HCT116 (cell line): ENCODE results near the gene SH3BP5L. TPM values are rescaled to one million over a fixed set of nuclear protein-coding genes. Genes with fewer than 3 reads are reported as not detected.

Experiments used
- ATAC-seq: fragments of 200-7000 bp; cut with Tn5 transposase; 2 replicates; pipeline ENCODE4 v1.9.1; 2020; ENCODE audit warnings: mild to moderate bottlenecking, moderate library complexity
- BruUV-seq: library from RNA; stranded (reverse); fragments of 400-500 nt; replicated peaks from 2 replicates; lab custom pipeline; 2021; lab: Mats Ljungman, UMichigan
- CTCF ChIA-PET: fragments of 300-600 bp; sonication (Branson Sonifier 250); formaldehyde crosslinking; loops from one replicate; lab custom pipeline; 2021; ENCODE audit warnings: antibody characterized with exemption; lab: Charles Lee
- POLR2A ChIA-PET: fragments of 300-600, 350-600 bp; sonication (Branson Sonifier 250); formaldehyde crosslinking; loops from one replicate; lab custom pipeline; 2021; ENCODE audit warnings: antibody characterized with exemption; lab: Charles Lee
- RAD21 ChIA-PET, 2 experiments: fragments of 300-600 bp; sonication (Branson Sonifier 250); formaldehyde crosslinking; loops; one replicate each; lab custom pipeline; 2023; ENCODE audit warnings: low total read pairs in 2 of 2; ENCODE audit not compliant: uncharacterized antibody in 2 of 2, unreplicated experiment in 2 of 2, low non-redundant PET in 1 of 2; lab: Charles Lee
- DNase-seq: peaks from one replicate; pipeline ENCODE4 v3.0.0-alpha.2; 2010; ENCODE audit warnings: low read depth, low spot score
- H2AFZ ChIP-seq: fragments of 200-600 bp; shearing (Covaris generic), sonication (generic); 2 replicates; pipeline ENCODE4 v1.6.1; 2017; ENCODE audit warnings: low read depth, mixed run types, mixed read lengths, antibody characterized with exemption, low read length; ENCODE audit not compliant: poor library complexity, severe bottlenecking
- H3K27ac ChIP-seq: 2 replicates; pipeline ENCODE4 v1.5.1; 2012; ENCODE audit warnings: low read depth, low read length
- H3K27me3 ChIP-seq: fragments of 200-600 bp; sonication (generic); 2 replicates; pipeline ENCODE4 v1.6.1; 2016; ENCODE audit warnings: mixed run types, low read length, mixed read lengths; ENCODE audit not compliant: insufficient read depth
- H3K36me3 ChIP-seq, 2 experiments: fragments of 200-500 bp in 1 of 2; fragments of 200-600 bp in 1 of 2; sonication (Bioruptor generic) in 1 of 2; sonication (generic) in 1 of 2; 2 replicates each; pipeline versions ENCODE4 v1.5.1 to v1.6.1; 2014 to 2016; ENCODE audit warnings: low read length in 2 of 2, inconsistent platforms in 1 of 2, mixed read lengths in 1 of 2, mixed run types in 1 of 2; ENCODE audit not compliant: insufficient read depth in 2 of 2, control insufficient read depth in 1 of 2
- H3K4me1 ChIP-seq, 2 experiments: fragments of 200-600 bp in 1 of 2; sonication (generic) in 1 of 2; 2 replicates each; pipeline versions ENCODE4 v1.5.1 to v1.6.1; 2012 to 2017; ENCODE audit warnings: low read length in 2 of 2, inconsistent platforms in 1 of 2, mild to moderate bottlenecking in 1 of 2, mixed read lengths in 1 of 2, mixed run types in 1 of 2, moderate library complexity in 1 of 2; ENCODE audit not compliant: insufficient read depth in 2 of 2, control insufficient read depth in 1 of 2
- H3K4me2 ChIP-seq: fragments of 200-600 bp; sonication (generic); 2 replicates; pipeline ENCODE4 v1.6.1; 2017; ENCODE audit warnings: mixed run types, low read length, mixed read lengths
- H3K4me3 ChIP-seq, 2 experiments: fragments of 200-600 bp in 1 of 2; sonication (generic) in 1 of 2; replicated peaks in 1 of 2; 2 replicates each; pipeline ENCODE4 v1.5.1; 2011 to 2016; ENCODE audit warnings: low read length in 2 of 2, control low read depth in 1 of 2, low read depth in 1 of 2, mild to moderate bottlenecking in 1 of 2, mixed read lengths in 1 of 2, mixed run types in 1 of 2
- H3K79me2 ChIP-seq: fragments of 200-600 bp; sonication (generic); 2 replicates; pipeline ENCODE4 v1.6.1; 2017; ENCODE audit warnings: mild to moderate bottlenecking, mixed run types, low read length, moderate library complexity, mixed read lengths; ENCODE audit not compliant: insufficient read depth
- H3K9ac ChIP-seq: fragments of 200-600 bp; sonication (generic); 2 replicates; pipeline ENCODE4 v1.6.1; 2016; ENCODE audit warnings: low read length, mixed read lengths
- H3K9me2 ChIP-seq: fragments of 200-600 bp; sonication (generic), shearing (Covaris generic); 2 replicates; pipeline ENCODE4 v1.6.1; 2017; ENCODE audit warnings: mixed run types, mild to moderate bottlenecking, moderate library complexity; ENCODE audit not compliant: insufficient read depth
- H3K9me3 ChIP-seq, 2 experiments: fragments of 200-500 bp in 1 of 2; fragments of 200-600 bp in 1 of 2; sonication (Bioruptor generic) in 1 of 2; sonication (generic) in 1 of 2; 2 replicates each; pipeline ENCODE4 v1.6.1; 2014 to 2017; ENCODE audit warnings: low read length in 2 of 2, mixed read lengths in 2 of 2, inconsistent platforms in 1 of 2, low read depth in 1 of 2, mild to moderate bottlenecking in 1 of 2, mixed run types in 1 of 2, moderate library complexity in 1 of 2; ENCODE audit not compliant: control insufficient read depth in 1 of 2, insufficient read depth in 1 of 2
- H4K20me1 ChIP-seq: fragments of 200-600 bp; sonication (generic), shearing (Covaris generic); 2 replicates; pipeline ENCODE4 v1.6.1; 2017; ENCODE audit warnings: mixed run types, mild to moderate bottlenecking, moderate library complexity; ENCODE audit not compliant: insufficient read depth
- EGR1 ChIP-seq: IDR thresholded peaks from 2 replicates; pipeline ENCODE4 v1.6.1; 2012; ENCODE audit warnings: low read depth
- POLR2A ChIP-seq: IDR thresholded peaks from 2 replicates; pipeline ENCODE4 v1.7.0; 2011; ENCODE audit warnings: borderline replicate concordance; ENCODE audit not compliant: insufficient read depth, insufficient read length; ENCODE audit errors: extremely low read depth
- POLR2AphosphoS5 ChIP-seq: IDR thresholded peaks from 2 replicates; pipeline ENCODE4 v1.6.1; 2011; ENCODE audit warnings: mild to moderate bottlenecking, low read depth, low read length, moderate library complexity
- RAD21 ChIP-seq: IDR thresholded peaks from 2 replicates; pipeline ENCODE4 v1.6.1; 2012; ENCODE audit warnings: low read depth, mild to moderate bottlenecking
- SIN3A ChIP-seq: IDR thresholded peaks from 2 replicates; pipeline ENCODE4 v1.6.1; 2012; ENCODE audit warnings: low read depth
- YY1 ChIP-seq: IDR thresholded peaks from 2 replicates; pipeline ENCODE4 v1.6.1; 2011; ENCODE audit warnings: low read length, low read depth, moderate library complexity, mild to moderate bottlenecking; ENCODE audit not compliant: insufficient replicate concordance; ENCODE audit errors: extremely low read depth
- ZFX ChIP-seq: fragments of 450-650 bp; IDR thresholded peaks from 2 replicates; pipeline ENCODE4 v1.6.1; 2017
- intact Hi-C: fragments of 100-400 bp; cut with micrococcal nuclease; formaldehyde crosslinking; loops from 2 replicates; pipeline ENCODE4 v1.10.0; 2022
- total RNA-seq: library from RNA; stranded (reverse); gene quantifications from one replicate; pipeline ENCODE4 v1.2.1, GENCODE V29; 2021; ENCODE audit not compliant: unreplicated experiment
- TF ChIP-seq, protein P1 (sequence below), 3 experiments: fragments of 200-600 bp in 1 of 3; sonication (generic) in 1 of 3; IDR thresholded peaks in 2 of 3; conservative IDR thresholded peaks in 1 of 3; 2 replicates each; pipeline ENCODE4 v1.5.1; 2012 to 2017; ENCODE audit warnings: low read depth in 2 of 3, low read length in 2 of 3, antibody characterized with exemption in 1 of 3, borderline replicate concordance in 1 of 3, control low read depth in 1 of 3, mild to moderate bottlenecking in 1 of 3, mixed read lengths in 1 of 3, mixed run types in 1 of 3, moderate library complexity in 1 of 3; ENCODE audit not compliant: insufficient read depth in 1 of 3
- TF ChIP-seq, protein P2 (sequence below): IDR thresholded peaks from 2 replicates; pipeline ENCODE4 v1.6.1; 2012
- TF ChIP-seq, protein P3 (sequence below): IDR thresholded peaks from 2 replicates; pipeline ENCODE4 v1.6.1; 2011; ENCODE audit warnings: mild to moderate bottlenecking, low read length, moderate library complexity; ENCODE audit not compliant: insufficient replicate concordance; ENCODE audit errors: extremely low read depth

SH3BP5L gene
- total RNA-seq, 1 experiment from 2014 or later: 22.3 TPM

DNA sequence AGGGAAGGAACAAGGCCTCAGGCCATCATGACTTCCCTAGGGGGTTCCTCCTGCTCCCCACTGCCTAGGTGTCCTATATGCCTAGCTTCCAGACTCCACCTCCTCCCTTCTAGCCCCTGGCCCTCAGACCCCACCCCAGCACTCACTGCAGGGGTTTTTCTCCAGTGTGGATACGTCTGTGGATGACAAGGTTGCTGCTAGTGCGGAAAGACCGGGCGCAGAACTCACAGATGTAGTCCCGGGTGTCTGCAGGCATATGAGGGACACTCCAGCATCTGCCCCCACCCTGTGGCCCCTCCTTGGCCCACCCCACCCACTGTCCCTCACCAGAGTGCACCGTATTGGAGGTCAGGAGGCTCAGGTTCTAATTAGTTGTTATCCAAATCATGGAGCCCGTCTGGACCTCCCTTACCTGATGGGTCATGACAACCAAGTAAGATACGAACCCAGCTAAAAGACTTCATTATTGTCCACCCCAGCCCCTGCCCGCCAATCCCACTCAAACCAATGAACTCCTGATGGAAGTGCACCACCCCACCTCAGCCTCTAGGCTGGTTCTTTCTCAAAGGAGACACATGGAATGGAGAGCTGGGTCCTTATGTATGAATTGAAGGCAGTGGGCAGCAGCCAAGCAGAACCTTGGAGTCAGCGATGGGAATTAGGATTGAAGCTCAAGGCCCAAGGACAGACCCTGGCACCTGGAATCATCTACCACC lies 25.0 kb upstream of the SH3BP5L start:
- no peak for ATAC-seq
- no peaks in the 10 kb centered on the region for H4K20me1 ChIP-seq
- ChIA-PET CTCF (interaction anchor here (0.8 kb wide), 1 partner anchor 9 kb away, joined by 4 read pairs; no protein-coding TSS in a partner anchor), POLR2A (no interaction called here), RAD21 (no interaction called here)
- BruUV-seq: no TSS peak
- no peaks in the 10 kb centered on the region for H3K4me1 ChIP-seq
- no peaks in the 10 kb centered on the region for H3K9me2 ChIP-seq
- intact Hi-C loops: no loop called here
- H3K27ac ChIP-seq: no peak overlapping the region
- peaks cover 4% of the 10 kb centered on the region; the same call in 1 of the 2 replicates for H3K79me2 ChIP-seq
- H3K9ac ChIP-seq: no peak overlapping the region
- no peak overlapping the region for H3K4me3 ChIP-seq
- no peaks in the 10 kb centered on the region for H3K27me3 ChIP-seq
- TF ChIP-seq SIN3A (0 out of 2 replicates have a peak, but pooled peaks have one; percentile 28), POLR2AphosphoS5 (peak; percentile 21; the same call in 1 of the 2 replicates), RAD21 (no peak)
- TF ChIP-seq, protein P1, sequence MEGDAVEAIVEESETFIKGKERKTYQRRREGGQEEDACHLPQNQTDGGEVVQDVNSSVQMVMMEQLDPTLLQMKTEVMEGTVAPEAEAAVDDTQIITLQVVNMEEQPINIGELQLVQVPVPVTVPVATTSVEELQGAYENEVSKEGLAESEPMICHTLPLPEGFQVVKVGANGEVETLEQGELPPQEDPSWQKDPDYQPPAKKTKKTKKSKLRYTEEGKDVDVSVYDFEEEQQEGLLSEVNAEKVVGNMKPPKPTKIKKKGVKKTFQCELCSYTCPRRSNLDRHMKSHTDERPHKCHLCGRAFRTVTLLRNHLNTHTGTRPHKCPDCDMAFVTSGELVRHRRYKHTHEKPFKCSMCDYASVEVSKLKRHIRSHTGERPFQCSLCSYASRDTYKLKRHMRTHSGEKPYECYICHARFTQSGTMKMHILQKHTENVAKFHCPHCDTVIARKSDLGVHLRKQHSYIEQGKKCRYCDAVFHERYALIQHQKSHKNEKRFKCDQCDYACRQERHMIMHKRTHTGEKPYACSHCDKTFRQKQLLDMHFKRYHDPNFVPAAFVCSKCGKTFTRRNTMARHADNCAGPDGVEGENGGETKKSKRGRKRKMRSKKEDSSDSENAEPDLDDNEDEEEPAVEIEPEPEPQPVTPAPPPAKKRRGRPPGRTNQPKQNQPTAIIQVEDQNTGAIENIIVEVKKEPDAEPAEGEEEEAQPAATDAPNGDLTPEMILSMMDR (IDR thresholded peaks at IDR 0.05 in 2 of 3, conservative IDR thresholded peaks at IDR 0.05 in 1 of 3; ENCODE audit: borderline replicate concordance in 1 of 3, insufficient read depth in 1 of 3, low read depth in 2 of 3, low read length in 2 of 3): 0 out of 6 replicates have a peak, but pooled peaks of 1 of the 3 experiments have one; percentile 13
- TF ChIP-seq, all 23 proteins: peak for 3
- Histone ChIP-seq H3K36me3 (peaks cover 13 to 45% of the 10 kb centered on the region in 2 experiments; a peak in 3 of 4 replicates), H2AFZ (no peak overlapping the region), H3K9me3 (no peaks in the 10 kb centered on the region), H3K4me2 (no peak overlapping the region)
- DNase-seq: no peak

DNA sequence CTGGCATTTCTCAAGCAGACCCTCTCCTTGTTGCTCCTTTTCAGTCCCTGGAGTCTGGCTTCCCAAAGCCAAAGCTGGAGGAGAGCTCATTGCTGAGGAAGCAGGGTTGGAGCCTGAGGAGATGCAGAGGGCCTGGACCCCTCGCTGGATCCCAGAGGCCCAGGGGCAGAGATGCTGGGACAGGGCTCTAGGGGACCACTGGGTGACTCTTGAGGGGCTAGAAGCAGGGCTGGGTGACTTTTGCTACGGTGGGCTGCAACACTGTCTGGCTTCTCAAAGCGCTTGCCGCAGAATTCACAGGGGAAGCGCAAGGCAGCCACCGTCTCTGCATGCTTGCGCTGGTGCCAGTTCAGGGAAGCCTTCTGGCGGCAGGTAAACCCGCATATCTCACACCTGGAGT lies 24.4 kb upstream of the SH3BP5L start:
- H3K4me1 ChIP-seq: no peaks in the 10 kb centered on the region
- CTCF ChIA-PET: interaction anchor here (0.8 kb wide), 1 partner anchor 8 kb away, joined by 4 read pairs; no protein-coding TSS in a partner anchor
- POLR2A ChIA-PET: no interaction called here
- peaks cover 4% of the 10 kb centered on the region; the same call in 1 of the 2 replicates for H3K79me2 ChIP-seq
- H3K4me2 ChIP-seq: no peak overlapping the region
- H4K20me1 ChIP-seq: no peaks in the 10 kb centered on the region
- DNase-seq: no peak
- H3K27ac ChIP-seq: no peak overlapping the region
- no peaks in the 10 kb centered on the region for H3K9me3 ChIP-seq
- H2AFZ ChIP-seq: no peak overlapping the region
- RAD21 ChIA-PET: no interaction called here
- no peak overlapping the region for H3K9ac ChIP-seq
- H3K4me3 ChIP-seq: no peak overlapping the region
- TF ChIP-seq POLR2A (no peak), EGR1 (no peak), ZFX (no peak), YY1 (no peak)
- TF ChIP-seq, protein P2, sequence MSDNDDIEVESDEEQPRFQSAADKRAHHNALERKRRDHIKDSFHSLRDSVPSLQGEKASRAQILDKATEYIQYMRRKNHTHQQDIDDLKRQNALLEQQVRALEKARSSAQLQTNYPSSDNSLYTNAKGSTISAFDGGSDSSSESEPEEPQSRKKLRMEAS: no peak
- TF ChIP-seq, protein P3, sequence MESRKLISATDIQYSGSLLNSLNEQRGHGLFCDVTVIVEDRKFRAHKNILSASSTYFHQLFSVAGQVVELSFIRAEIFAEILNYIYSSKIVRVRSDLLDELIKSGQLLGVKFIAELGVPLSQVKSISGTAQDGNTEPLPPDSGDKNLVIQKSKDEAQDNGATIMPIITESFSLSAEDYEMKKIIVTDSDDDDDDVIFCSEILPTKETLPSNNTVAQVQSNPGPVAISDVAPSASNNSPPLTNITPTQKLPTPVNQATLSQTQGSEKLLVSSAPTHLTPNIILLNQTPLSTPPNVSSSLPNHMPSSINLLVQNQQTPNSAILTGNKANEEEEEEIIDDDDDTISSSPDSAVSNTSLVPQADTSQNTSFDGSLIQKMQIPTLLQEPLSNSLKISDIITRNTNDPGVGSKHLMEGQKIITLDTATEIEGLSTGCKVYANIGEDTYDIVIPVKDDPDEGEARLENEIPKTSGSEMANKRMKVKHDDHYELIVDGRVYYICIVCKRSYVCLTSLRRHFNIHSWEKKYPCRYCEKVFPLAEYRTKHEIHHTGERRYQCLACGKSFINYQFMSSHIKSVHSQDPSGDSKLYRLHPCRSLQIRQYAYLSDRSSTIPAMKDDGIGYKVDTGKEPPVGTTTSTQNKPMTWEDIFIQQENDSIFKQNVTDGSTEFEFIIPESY: no peak
- no peaks in the 10 kb centered on the region for H3K27me3 ChIP-seq
- H3K36me3 ChIP-seq: peaks cover 13 to 45% of the 10 kb centered on the region in 2 experiments; a peak in 3 of 4 replicates
- intact Hi-C loops: no loop called here
- H3K9me2 ChIP-seq: no peaks in the 10 kb centered on the region
- 0 out of 2 replicates have a peak, but pooled peaks have one; percentile 6 for ATAC-seq
- BruUV-seq: no TSS peak
